D721Med (cell line): Measurements from ENCODE around the gene F13B.
"Not testable (repeated sequence)": the region's sequence is repeated elsewhere in the genome, so short reads cannot be mapped to it uniquely, and the experiment has no call there.

Source experiments
- DNase-seq: peaks from one replicate; pipeline ENCODE4 v3.0.0; 2011; ENCODE audit warnings: low spot score; ENCODE audit not compliant: insufficient read length
- FAIRE-seq: peaks from 2 replicates; lab custom pipeline; 2011; peaks lifted over from hg19 to GRCh38; lab: Jason Lieb, UNC
- CTCF ChIP-seq: IDR thresholded peaks from 2 replicates; pipeline ENCODE4 v1.5.1; 2012; ENCODE audit warnings: mild to moderate bottlenecking, control low read depth; ENCODE audit not compliant: insufficient read depth; ENCODE audit errors: missing control alignments

Gene F13B

GRCh38 chr1:197042676-197043341 is 24.3 kb downstream of the F13B start:
- FAIRE-seq (peak; percentile 63), DNase-seq (no peak)
- no peak for TF ChIP-seq CTCF

- no peak for DNase-seq
- no peak for TF ChIP-seq CTCF
- FAIRE-seq = peak; percentile 25
Observed at GRCh38 chr1:197041486-197042353, 25.3 kb downstream of the F13B start.

GRCh38 chr1:197036861-197037260 is 30.2 kb downstream of the F13B start:
- FAIRE-seq (peak; percentile 41), DNase-seq (no peak)
- TF ChIP-seq CTCF = no peak

- FAIRE-seq, DNase-seq: not testable (repeated sequence)
Observed at GRCh38 chr1:197034631-197035339, 32.3 kb downstream of the F13B start.

- no peak for TF ChIP-seq CTCF
- FAIRE-seq (no peak), DNase-seq (no peak)
Observed at GRCh38 chr1:197029749-197030148, 37.3 kb downstream of the F13B start.

GRCh38 chr1:197027359-197027758 is 39.7 kb downstream of the F13B start:
- TF ChIP-seq CTCF = no peak
- no peak for DNase-seq
- FAIRE-seq = no peak

- no peak for DNase-seq
- FAIRE-seq = no peak
- no peak for TF ChIP-seq CTCF
Observed at GRCh38 chr1:197024460-197024859, 42.6 kb downstream of the F13B start.
